H1 (cell line): ENCODE results near the gene KRTAP1-3. TPM values are rescaled to one million over a fixed set of nuclear protein-coding genes. Genes with fewer than 3 reads are reported as not detected.

ENCODE experiments used
- CHD7 ChIP-seq: fragments of 300-600 bp; sonication (generic); IDR thresholded peaks from 2 replicates; pipeline ENCODE4 v1.7.1; 2012; ENCODE audit warnings: low read length, moderate library complexity, mild to moderate bottlenecking, inconsistent platforms; ENCODE audit not compliant: insufficient replicate concordance
- SP2 ChIP-seq: IDR thresholded peaks from 2 replicates; pipeline ENCODE4 v1.6.1; 2012; ENCODE audit warnings: mild to moderate bottlenecking, low read length, inconsistent platforms
- polyA plus RNA-seq, 7 experiments: library from polyadenylated mRNA; depleted of rRNA in 3 of 7; stranded (reverse) in 5 of 7; unstranded in 2 of 7; fragments of >200 nt in 5 of 7; fragments of 200-250 nt in 2 of 7; gene quantifications; 1 replicate in 5 of 7; 2 replicates in 1 of 7; 4 replicates in 1 of 7; pipeline versions ENCODE4 v1.2.1 to v1.2.3, GENCODE V29; 2011 to 2013; ENCODE audit warnings: missing spikeins in 2 of 7, mixed read lengths in 2 of 7
- total RNA-seq: library from RNA; stranded (reverse); fragmentation: NEBNext Ultra II Directional; extraction: Animal tissue kit (Norgen Biotek cat#: 25700); gene quantifications from 2 replicates; pipeline ENCODE4 v1.2.1, GENCODE V29; 2021

Gene KRTAP1-3
- total and polyA plus RNA-seq, 2 of the 8 experiments (the other 6 are each of a cell fraction or from before 2014, with no cell fraction given): not detected

GRCh38 chr17:41024697-41025096 is 10.0 kb downstream of the KRTAP1-3 start (continued):
- TF ChIP-seq CHD7: no peak
- TF ChIP-seq SP2: no peak
